ENCODE results near the gene RASIP1. TPM values are rescaled to one million over a fixed set of nuclear protein-coding genes. Genes with fewer than 3 reads are reported as not detected.

RASIP1 gene
- total RNA-seq, 3 donors from 2014 or later (not counting 1 experiment from before 2014, with no cell fraction given): not detected

DNA sequence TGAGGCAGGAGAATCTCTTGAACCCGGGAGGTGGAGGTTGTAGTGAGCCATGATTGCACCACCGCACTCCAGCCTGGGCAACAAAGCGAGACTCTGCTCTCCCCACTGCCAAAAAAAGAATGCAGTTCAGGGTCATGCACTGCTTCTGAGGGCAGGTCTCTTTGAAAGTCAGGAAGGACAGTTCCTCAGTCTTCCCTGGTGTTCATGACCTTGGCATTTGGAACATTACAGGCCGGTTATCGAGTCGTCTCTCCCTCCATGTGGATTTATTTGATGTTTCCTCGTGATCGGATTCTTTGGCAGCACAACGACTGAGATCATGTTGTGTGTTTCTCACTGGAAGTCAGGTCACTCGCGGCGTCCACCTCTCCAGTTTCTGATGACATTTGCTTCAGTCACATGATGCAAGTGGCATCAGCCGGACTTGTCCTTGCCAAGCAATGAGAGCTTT lies 32.1 kb upstream of the RASIP1 start:
- H3K27me3 ChIP-seq (ENCODE audit: control insufficient read depth, insufficient read depth, low read length): peaks cover 3% of the 10 kb centered on the region
- H3K27ac Mint-ChIP-seq: no peak overlapping the region
- H3K9me3 Mint-ChIP-seq: no peaks in the 10 kb centered on the region
- H3K27me3 Mint-ChIP-seq (ENCODE audit: low read depth in 2 of 2): peaks cover 7 to 15% of the 10 kb centered on the region in 2 donors
- H3K4me1 Mint-ChIP-seq: no peaks in the 10 kb centered on the region
- no peak overlapping the region for H3K4me3 Mint-ChIP-seq
- H3K4me3 ChIP-seq (ENCODE audit: low read length): no peak overlapping the region
- no peak for TF ChIP-seq CTCF (IDR thresholded peaks at IDR 0.05)
- H3K36me3 ChIP-seq (ENCODE audit: control insufficient read depth, insufficient read depth, low read length): no peaks in the 10 kb centered on the region
- intact Hi-C loops (cut with micrococcal nuclease): no loop called here
- H3K4me1 ChIP-seq (ENCODE audit: control insufficient read depth, insufficient read depth, low read length): no peaks in the 10 kb centered on the region
- H3K36me3 Mint-ChIP-seq: no peaks in the 10 kb centered on the region
- 94% methylated on average over 13 of the region's 13 CpGs for WGBS (ENCODE audit: insufficient coverage)
- ATAC-seq (no peak), DNase-seq (no peak)
- H3K9me3 ChIP-seq (ENCODE audit: control insufficient read depth, insufficient read depth, low read length): no peaks in the 10 kb centered on the region
- H3K27ac ChIP-seq (ENCODE audit: low read length): no peak overlapping the region

GRCh38 chr19:48770734-48771472 lies 30.5 kb upstream of the RASIP1 start:
- no peak overlapping the region for H3K4me3 Mint-ChIP-seq
- DNase-seq: no peak
- no peaks in the 10 kb centered on the region for H3K36me3 Mint-ChIP-seq
- no peaks in the 10 kb centered on the region for H3K4me1 Mint-ChIP-seq
- Histone ChIP-seq H3K27ac (ENCODE audit: low read length) (no peak overlapping the region), H3K36me3 (ENCODE audit: control insufficient read depth, insufficient read depth, low read length) (no peaks in the 10 kb centered on the region), H3K9me3 (ENCODE audit: control insufficient read depth, insufficient read depth, low read length) (no peaks in the 10 kb centered on the region), H3K4me3 (ENCODE audit: low read length) (no peak overlapping the region), H3K4me1 (ENCODE audit: control insufficient read depth, insufficient read depth, low read length) (no peaks in the 10 kb centered on the region), H3K27me3 (ENCODE audit: control insufficient read depth, insufficient read depth, low read length) (peaks cover 3% of the 10 kb centered on the region)
- no peak for TF ChIP-seq CTCF (IDR thresholded peaks at IDR 0.05)
- ATAC-seq: no peak
- H3K9me3 Mint-ChIP-seq: no peaks in the 10 kb centered on the region
- intact Hi-C loops (cut with micrococcal nuclease): no loop called here
- WGBS (ENCODE audit: insufficient coverage): 91% methylated on average over 18 of the region's 20 CpGs
- H3K27ac Mint-ChIP-seq: no peak overlapping the region
- H3K27me3 Mint-ChIP-seq (ENCODE audit: low read depth in 2 of 2): peaks cover 9 to 15% of the 10 kb centered on the region in 2 donors

- DNase-seq: no peak
- no peak for ATAC-seq
- H3K4me3 Mint-ChIP-seq: no peak overlapping the region
- no peaks in the 10 kb centered on the region for H3K4me1 Mint-ChIP-seq
- Histone ChIP-seq H3K9me3 (ENCODE audit: control insufficient read depth, insufficient read depth, low read length) (no peaks in the 10 kb centered on the region), H3K4me3 (ENCODE audit: low read length) (no peak overlapping the region), H3K4me1 (ENCODE audit: control insufficient read depth, insufficient read depth, low read length) (no peaks in the 10 kb centered on the region), H3K27me3 (ENCODE audit: control insufficient read depth, insufficient read depth, low read length) (peaks cover 3% of the 10 kb centered on the region), H3K36me3 (ENCODE audit: control insufficient read depth, insufficient read depth, low read length) (no peaks in the 10 kb centered on the region), H3K27ac (ENCODE audit: low read length) (no peak overlapping the region)
- no peak for TF ChIP-seq CTCF (IDR thresholded peaks at IDR 0.05)
- 86% methylated on average over 4 of the region's 7 CpGs for WGBS (ENCODE audit: insufficient coverage)
- no peaks in the 10 kb centered on the region for H3K9me3 Mint-ChIP-seq
- no peaks in the 10 kb centered on the region for H3K36me3 Mint-ChIP-seq
- intact Hi-C loops (cut with micrococcal nuclease): no loop called here
- H3K27ac Mint-ChIP-seq: no peak overlapping the region
- H3K27me3 Mint-ChIP-seq (ENCODE audit: low read depth in 2 of 2): peaks cover 9 to 15% of the 10 kb centered on the region in 2 donors
Observed at GRCh38 chr19:48770266-48770665, 29.9 kb upstream of the RASIP1 start.

Data from natural killer cell (primary cell).